Aorta (tissue), 5 donors: ENCODE data around the gene KIAA0513. TPM values are rescaled to one million over a fixed set of nuclear protein-coding genes. Genes with fewer than 3 reads are reported as not detected.
"Not testable (repeated sequence)": the region's sequence is repeated elsewhere in the genome, so short reads cannot be mapped to it uniquely, and the experiment has no call there.

Source experiments
- ATAC-seq: fragments of 200-7000 bp; cut with Tn5 transposase; one replicate; pipeline ENCODE4 v1.9.1; 2022; ENCODE audit warnings: moderate library complexity; ENCODE audit not compliant: low FRiP score
- DNase-seq, 2 donors: peaks; one replicate each; pipeline ENCODE4 v3.0.0-alpha.2; 2020
- H3K27ac ChIP-seq, 2 donors: one replicate each; pipeline ENCODE4 v1.5.1; 2013; ENCODE audit warnings: low read length in 2 of 2, mild to moderate bottlenecking in 2 of 2, moderate library complexity in 2 of 2, control low read depth in 1 of 2, inconsistent platforms in 1 of 2, low read depth in 1 of 2
- H3K27me3 ChIP-seq, 2 donors: one replicate each; pipeline ENCODE4 v1.6.1; 2013; ENCODE audit warnings: control low read depth in 1 of 2, low read length in 1 of 2, mild to moderate bottlenecking in 1 of 2, moderate library complexity in 1 of 2; ENCODE audit not compliant: insufficient read depth in 2 of 2, control insufficient read depth in 1 of 2
- H3K36me3 ChIP-seq, 2 donors: one replicate each; pipeline ENCODE4 v1.6.1; 2013; ENCODE audit warnings: control low read depth in 1 of 2, low read length in 1 of 2, mild to moderate bottlenecking in 1 of 2; ENCODE audit not compliant: insufficient read depth in 2 of 2, control insufficient read depth in 1 of 2
- H3K4me1 ChIP-seq, 2 donors: one replicate each; pipeline ENCODE4 v1.6.1; 2013; ENCODE audit warnings: low read length in 2 of 2, control low read depth in 1 of 2, mild to moderate bottlenecking in 1 of 2, moderate library complexity in 1 of 2; ENCODE audit not compliant: insufficient read depth in 2 of 2, control insufficient read depth in 1 of 2
- H3K4me3 ChIP-seq, 2 donors: one replicate each; pipeline ENCODE4 v1.5.1; 2013; ENCODE audit warnings: low read length in 2 of 2, control low read depth in 1 of 2, mild to moderate bottlenecking in 1 of 2
- H3K9me3 ChIP-seq: one replicate; pipeline ENCODE4 v1.6.1; 2013; ENCODE audit warnings: mild to moderate bottlenecking, low read length; ENCODE audit not compliant: control insufficient read depth
- WGBS, 2 donors: extraction: QIAGEN DNeasy Blood & Tissue Kit; methylation state at CpG; one replicate each; pipeline ENCODE4 v1.1.7; 2013; 5-methylcytosine and 5-hydroxymethylcytosine counted together
- intact Hi-C, 2 donors: fragments of 100-400 bp; cut with DNase I; formaldehyde crosslinking; loops; one replicate each; pipeline versions ENCODE4 v1.14.2 to v1.15.0; 2022
- polyA plus RNA-seq, 2 donors: library from polyadenylated mRNA; stranded (reverse); fragments of 200-250 nt; gene quantifications; one replicate each; pipeline ENCODE4 v1.2.3, GENCODE V29; 2013
- total RNA-seq, 2 donors: library from RNA; stranded (reverse); fragmentation: NEBNext Ultra II Directional; extraction: Animal tissue kit (Norgen Biotek cat#: 25700); gene quantifications; one replicate each; pipeline ENCODE4 v1.2.1, GENCODE V29; 2021
- donor health status: healthy with polysubstance abuse.
- donor health status: Bipolar disorder and iron deficiency.
- donor health status: DM: no; HTN: no; CAD: no.
- donor health status: DM: no; HTN: no; CAD: no.
- donor health status: DM: yes; HTN: yes; CAD: no.

Gene KIAA0513
- total and polyA plus RNA-seq, 4 donors: 3.4 to 17.7 (median 10.3) TPM

GRCh38 chr16:85120006-85120340 lies 92.4 kb downstream of the KIAA0513 start:
- Histone ChIP-seq H3K9me3 (no peaks in the 10 kb centered on the region), H3K4me1 (no peaks in the 10 kb centered on the region), H3K27ac (no peak overlapping the region), H3K4me3 (no peak overlapping the region), H3K36me3 (no peaks in the 10 kb centered on the region), H3K27me3 (no peaks in the 10 kb centered on the region)
- no peak for DNase-seq
- 86 to 91% methylated on average over 4 of the region's 4 CpGs for WGBS, 2 donors
- intact Hi-C loops: no loop called here
- ATAC-seq: no peak

GRCh38 chr16:85123441-85123840 lies 95.8 kb downstream of the KIAA0513 start:
- H3K27me3 ChIP-seq, DNase-seq, ATAC-seq, intact Hi-C loops, H3K9me3 ChIP-seq, H3K36me3 ChIP-seq, H3K4me1 ChIP-seq, H3K4me3 ChIP-seq: not testable (repeated sequence)
- peak overlapping the region in 1 of 2 donors; percentile 92 for H3K27ac ChIP-seq
- WGBS, 2 donors: 89 to 95% methylated on average over 6 of the region's 6 CpGs

- 12 to 29% methylated on average over 34 of the region's 34 CpGs for WGBS, 2 donors
- DNase-seq (peak; percentile 90 to 95), ATAC-seq (peak; percentile 90)
- H3K27ac ChIP-seq: peak overlapping the region in 1 of 2 donors; percentile 92
- H3K4me3 ChIP-seq: no peak overlapping the region
- H3K36me3 ChIP-seq: no peaks in the 10 kb centered on the region
- peaks cover 0 to 4% of the 10 kb centered on the region in 2 donors for H3K4me1 ChIP-seq
- intact Hi-C loops: no loop called here
- H3K9me3 ChIP-seq: no peaks in the 10 kb centered on the region
- no peaks in the 10 kb centered on the region for H3K27me3 ChIP-seq
Measured at GRCh38 chr16:85123891-85124635, 96.5 kb downstream of the KIAA0513 start.

GRCh38 chr16:85124636-85125346 lies 97.2 kb downstream of the KIAA0513 start:
- Histone ChIP-seq H3K27me3 (no peaks in the 10 kb centered on the region), H3K27ac (peak overlapping the region in 1 of 2 donors; percentile 30), H3K4me1 (peaks cover 0 to 5% of the 10 kb centered on the region in 2 donors), H3K4me3 (no peak overlapping the region), H3K9me3 (no peaks in the 10 kb centered on the region), H3K36me3 (no peaks in the 10 kb centered on the region)
- ATAC-seq: no peak
- no peak for DNase-seq
- intact Hi-C loops: loop anchor here in 1 of 2 donors (5.0 kb wide), 1 partner anchor 43 kb away; no protein-coding TSS in a partner anchor
- WGBS, 2 donors: 64 to 77% methylated on average over 11 of the region's 11 CpGs

GRCh38 chr16:85125570-85126393 lies 98.2 kb downstream of the KIAA0513 start:
- ATAC-seq: no peak
- H3K4me1 ChIP-seq: peaks cover under 1 to 7% of the 10 kb centered on the region in 2 donors

GRCh38 chr16:85126394-85126704 lies 98.8 kb downstream of the KIAA0513 start:
- Histone ChIP-seq H3K9me3 (no peaks in the 10 kb centered on the region), H3K4me3 (no peak overlapping the region), H3K4me1 (peaks cover 3 to 7% of the 10 kb centered on the region in 2 donors), H3K36me3 (no peaks in the 10 kb centered on the region), H3K27ac (peak overlapping the region; percentile 66 to 71), H3K27me3 (no peaks in the 10 kb centered on the region)
- DNase-seq (no peak), ATAC-seq (no peak)
- WGBS, 2 donors: 38 to 44% methylated on average over 12 of the region's 12 CpGs
- intact Hi-C loops: loop anchor here in 1 of 2 donors (5.0 kb wide), 1 partner anchor 41 kb away; no protein-coding TSS in a partner anchor

More at GRCh38 chr16:85125570-85126393, 98.2 kb downstream of the KIAA0513 start:
- Histone ChIP-seq H3K4me3 (no peak overlapping the region), H3K36me3 (no peaks in the 10 kb centered on the region), H3K9me3 (no peaks in the 10 kb centered on the region), H3K27ac (peak overlapping the region in 1 of 2 donors; percentile 65), H3K27me3 (no peaks in the 10 kb centered on the region)
- WGBS, 2 donors: 58 to 60% methylated on average over 16 of the region's 16 CpGs
- DNase-seq: no peak
- intact Hi-C loops: loop anchor here in 1 of 2 donors (5.0 kb wide), 1 partner anchor 42 kb away; no protein-coding TSS in a partner anchor

GRCh38 chr16:85126705-85127378 lies 99.2 kb downstream of the KIAA0513 start:
- H3K27me3 ChIP-seq: no peaks in the 10 kb centered on the region
- no peaks in the 10 kb centered on the region for H3K9me3 ChIP-seq
- H3K4me1 ChIP-seq: peaks cover 3 to 7% of the 10 kb centered on the region in 2 donors
- ATAC-seq (peak; percentile 54), DNase-seq (peak; percentile 74 to 92)
- H3K4me3 ChIP-seq: no peak overlapping the region
- peak overlapping the region; percentile 66 to 71 for H3K27ac ChIP-seq
- intact Hi-C loops: loop anchor here in 1 of 2 donors (5.0 kb wide), 1 partner anchor 40 kb away; no protein-coding TSS in a partner anchor
- H3K36me3 ChIP-seq: no peaks in the 10 kb centered on the region
- WGBS, 2 donors: 6 to 9% methylated on average over 20 of the region's 20 CpGs

GRCh38 chr16:85127379-85127723 lies 99.8 kb downstream of the KIAA0513 start:
- Histone ChIP-seq H3K27ac (peak overlapping the region in 1 of 2 donors; percentile 60), H3K4me3 (no peak overlapping the region), H3K36me3 (no peaks in the 10 kb centered on the region), H3K27me3 (no peaks in the 10 kb centered on the region), H3K4me1 (peaks cover 3 to 7% of the 10 kb centered on the region in 2 donors), H3K9me3 (no peaks in the 10 kb centered on the region)
- intact Hi-C loops: loop anchor here in 1 of 2 donors (5.0 kb wide), 1 partner anchor 40 kb away; no protein-coding TSS in a partner anchor
- no peak for DNase-seq
- 36 to 41% methylated on average over 3 of the region's 3 CpGs for WGBS, 2 donors
- ATAC-seq: no peak
